ENCODE results near the gene BTBD7.
"Not testable (repeated sequence)": the region's sequence is repeated elsewhere in the genome, so short reads cannot be mapped to it uniquely, and the experiment has no call there.

BTBD7 gene

DNA sequence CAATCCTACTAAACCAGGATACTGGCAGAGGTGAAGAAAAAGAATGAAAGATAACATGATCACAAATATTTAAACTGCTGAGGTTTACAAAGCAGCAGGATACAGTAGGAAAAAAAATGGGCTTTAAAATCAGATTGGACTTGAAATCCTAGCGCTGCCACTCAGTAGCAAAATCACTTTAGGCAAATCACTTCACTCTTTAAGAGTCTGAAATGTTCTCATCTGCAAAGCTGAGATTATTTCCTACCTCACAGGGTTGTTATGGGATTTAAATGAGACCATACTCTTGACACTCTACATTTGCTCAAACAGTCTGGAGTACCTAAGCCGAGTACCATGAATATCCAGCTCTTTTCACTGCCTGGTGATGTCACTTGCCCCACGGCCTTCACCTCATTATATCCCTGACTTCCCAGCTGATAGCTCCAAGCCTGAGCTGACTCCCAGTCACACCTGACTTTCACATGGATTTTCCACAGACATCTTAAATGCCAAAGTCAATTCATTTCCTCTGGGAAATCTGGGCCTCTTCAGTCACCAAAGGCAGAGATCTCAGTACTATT is 65.6 kb downstream of the BTBD7 start:
- H3K4me3 ChIP-seq (ENCODE audit: low read length) = no peak overlapping the region
- H3K4me1 ChIP-seq (ENCODE audit: control insufficient read depth, low read depth, low read length) = no peaks in the 10 kb centered on the region

GRCh38 chr14:93266127-93266526 is 66.7 kb downstream of the BTBD7 start:
- Histone ChIP-seq H3K36me3 (ENCODE audit: control insufficient read depth, low read depth, low read length) (peaks cover 15% of the 10 kb centered on the region), H3K27ac (ENCODE audit: low read length) (no peak overlapping the region), H3K27me3 (ENCODE audit: control insufficient read depth, insufficient read depth, low read length) (no peaks in the 10 kb centered on the region), H3K4me3 (ENCODE audit: low read length) (no peak overlapping the region), H3K9me3 (ENCODE audit: control insufficient read depth, low read depth, low read length) (no peaks in the 10 kb centered on the region), H3K9ac (ENCODE audit: low read length) (no peak overlapping the region), H3K4me1 (ENCODE audit: control insufficient read depth, low read depth, low read length) (no peaks in the 10 kb centered on the region)

More for the DNA sequence above, 65.6 kb downstream of the BTBD7 start:
- Histone ChIP-seq H3K27ac (ENCODE audit: low read length) (no peak overlapping the region), H3K27me3 (ENCODE audit: control insufficient read depth, insufficient read depth, low read length) (no peaks in the 10 kb centered on the region), H3K36me3 (ENCODE audit: control insufficient read depth, low read depth, low read length) (peaks cover 15% of the 10 kb centered on the region), H3K9ac (ENCODE audit: low read length) (no peak overlapping the region), H3K9me3 (ENCODE audit: control insufficient read depth, low read depth, low read length) (no peaks in the 10 kb centered on the region)

- Histone ChIP-seq H3K9ac (ENCODE audit: low read length) (no peak overlapping the region), H3K4me1 (ENCODE audit: control insufficient read depth, low read depth, low read length) (no peaks in the 10 kb centered on the region), H3K4me3 (ENCODE audit: low read length) (no peak overlapping the region), H3K36me3 (ENCODE audit: control insufficient read depth, low read depth, low read length) (peaks cover 15% of the 10 kb centered on the region), H3K27ac (ENCODE audit: low read length) (no peak overlapping the region), H3K9me3 (ENCODE audit: control insufficient read depth, low read depth, low read length) (no peaks in the 10 kb centered on the region), H3K27me3 (ENCODE audit: control insufficient read depth, insufficient read depth, low read length) (no peaks in the 10 kb centered on the region)
These were observed 69.4 kb downstream of the BTBD7 start for GRCh38 chr14:93263416-93263815.

- no peak overlapping the region for H3K27ac ChIP-seq (ENCODE audit: low read length)
- H3K4me1 ChIP-seq (ENCODE audit: control insufficient read depth, low read depth, low read length) = no peaks in the 10 kb centered on the region
- H3K9me3 ChIP-seq (ENCODE audit: control insufficient read depth, low read depth, low read length) = no peaks in the 10 kb centered on the region
- H3K4me3 ChIP-seq (ENCODE audit: low read length) = no peak overlapping the region
- no peaks in the 10 kb centered on the region for H3K27me3 ChIP-seq (ENCODE audit: control insufficient read depth, insufficient read depth, low read length)
- H3K9ac ChIP-seq (ENCODE audit: low read length) = no peak overlapping the region
- H3K36me3 ChIP-seq (ENCODE audit: control insufficient read depth, low read depth, low read length) = peaks cover 15% of the 10 kb centered on the region
These were observed 70.4 kb downstream of the BTBD7 start for GRCh38 chr14:93262446-93262845.

GRCh38 chr14:93249128-93249831 is 83.6 kb downstream of the BTBD7 start:
- Histone ChIP-seq H3K9me3 (ENCODE audit: control insufficient read depth, low read depth, low read length) (no peaks in the 10 kb centered on the region), H3K4me3 (ENCODE audit: low read length) (no peak overlapping the region), H3K27ac (ENCODE audit: low read length) (no peak overlapping the region), H3K4me1 (ENCODE audit: control insufficient read depth, low read depth, low read length) (no peaks in the 10 kb centered on the region), H3K9ac (ENCODE audit: low read length) (no peak overlapping the region), H3K36me3 (ENCODE audit: control insufficient read depth, low read depth, low read length) (peaks cover 37% of the 10 kb centered on the region), H3K27me3 (ENCODE audit: control insufficient read depth, insufficient read depth, low read length) (no peaks in the 10 kb centered on the region)

DNA sequence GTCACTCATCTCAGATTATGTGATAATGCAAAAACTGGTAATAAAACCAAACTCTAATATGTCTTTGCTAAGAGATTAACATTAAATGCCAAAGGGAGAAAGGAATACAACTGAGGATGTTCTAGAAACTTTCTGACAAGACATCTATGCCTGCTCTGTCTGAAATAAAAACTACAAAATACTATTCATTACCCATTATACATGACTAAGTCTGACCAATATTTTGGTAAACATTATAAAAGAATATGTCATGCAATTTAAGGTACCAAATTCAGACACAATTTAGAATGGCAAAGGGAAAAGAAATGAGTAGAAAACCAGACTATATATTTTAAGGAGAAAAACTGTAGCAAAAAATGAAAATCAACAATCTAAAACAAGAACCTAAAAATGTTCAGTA is 86.3 kb downstream of the BTBD7 start:
- H3K4me3 ChIP-seq (ENCODE audit: low read length) = no peak overlapping the region
- no peak overlapping the region for H3K27ac ChIP-seq (ENCODE audit: low read length)
- no peaks in the 10 kb centered on the region for H3K9me3 ChIP-seq (ENCODE audit: control insufficient read depth, low read depth, low read length)
- no peak overlapping the region for H3K9ac ChIP-seq (ENCODE audit: low read length)
- H3K27me3 ChIP-seq (ENCODE audit: control insufficient read depth, insufficient read depth, low read length) = no peaks in the 10 kb centered on the region
- H3K36me3 ChIP-seq (ENCODE audit: control insufficient read depth, low read depth, low read length) = peaks cover 52% of the 10 kb centered on the region
- H3K4me1 ChIP-seq (ENCODE audit: control insufficient read depth, low read depth, low read length) = no peaks in the 10 kb centered on the region

DNA sequence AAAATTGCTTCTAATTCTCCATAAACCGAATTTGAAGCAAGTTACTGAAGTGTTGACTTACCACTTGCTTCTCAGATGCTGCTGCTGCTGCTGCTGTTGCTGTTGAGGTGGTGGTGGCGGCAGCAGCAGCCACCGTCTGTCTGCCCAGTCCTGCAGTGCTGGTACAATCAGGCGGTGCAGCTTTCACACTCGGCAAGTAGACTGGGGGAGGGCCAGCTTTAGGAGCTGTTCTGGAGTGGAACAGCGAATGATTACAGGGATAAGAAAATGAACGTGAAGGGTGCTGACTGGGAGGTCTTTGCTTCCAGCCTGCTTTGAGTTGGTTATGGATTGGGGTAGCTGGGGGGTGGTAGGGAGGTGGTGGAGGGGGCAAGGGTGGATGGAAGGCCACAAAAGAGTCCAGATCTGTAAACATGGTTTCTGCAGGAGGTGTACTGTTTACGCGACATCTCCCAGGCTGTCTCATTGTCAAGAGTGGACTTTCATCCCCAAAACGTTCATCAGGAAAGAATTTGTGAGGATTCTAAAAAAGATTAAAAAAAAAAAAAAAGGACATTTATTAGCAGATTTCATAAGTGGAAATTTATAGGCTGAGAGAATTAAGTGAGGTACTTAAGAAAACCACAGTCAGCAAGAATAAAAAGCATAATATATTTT is 86.9 kb downstream of the BTBD7 start:
- Histone ChIP-seq H3K27me3 (ENCODE audit: control insufficient read depth, insufficient read depth, low read length) (no peaks in the 10 kb centered on the region), H3K4me3 (ENCODE audit: low read length) (no peak overlapping the region), H3K9me3 (ENCODE audit: control insufficient read depth, low read depth, low read length) (no peaks in the 10 kb centered on the region), H3K9ac (ENCODE audit: low read length) (no peak overlapping the region), H3K36me3 (ENCODE audit: control insufficient read depth, low read depth, low read length) (peaks cover 47% of the 10 kb centered on the region), H3K27ac (ENCODE audit: low read length) (no peak overlapping the region), H3K4me1 (ENCODE audit: control insufficient read depth, low read depth, low read length) (no peaks in the 10 kb centered on the region)

- Histone ChIP-seq H3K36me3 (ENCODE audit: control insufficient read depth, low read depth, low read length) (peaks cover 27% of the 10 kb centered on the region), H3K27ac (ENCODE audit: low read length) (no peak overlapping the region), H3K4me1 (ENCODE audit: control insufficient read depth, low read depth, low read length) (no peaks in the 10 kb centered on the region), H3K9me3 (ENCODE audit: control insufficient read depth, low read depth, low read length) (no peaks in the 10 kb centered on the region), H3K4me3 (ENCODE audit: low read length) (no peak overlapping the region), H3K9ac (ENCODE audit: low read length) (no peak overlapping the region), H3K27me3 (ENCODE audit: control insufficient read depth, insufficient read depth, low read length) (no peaks in the 10 kb centered on the region)
These were observed 92.2 kb downstream of the BTBD7 start for GRCh38 chr14:93240678-93241000.

DNA sequence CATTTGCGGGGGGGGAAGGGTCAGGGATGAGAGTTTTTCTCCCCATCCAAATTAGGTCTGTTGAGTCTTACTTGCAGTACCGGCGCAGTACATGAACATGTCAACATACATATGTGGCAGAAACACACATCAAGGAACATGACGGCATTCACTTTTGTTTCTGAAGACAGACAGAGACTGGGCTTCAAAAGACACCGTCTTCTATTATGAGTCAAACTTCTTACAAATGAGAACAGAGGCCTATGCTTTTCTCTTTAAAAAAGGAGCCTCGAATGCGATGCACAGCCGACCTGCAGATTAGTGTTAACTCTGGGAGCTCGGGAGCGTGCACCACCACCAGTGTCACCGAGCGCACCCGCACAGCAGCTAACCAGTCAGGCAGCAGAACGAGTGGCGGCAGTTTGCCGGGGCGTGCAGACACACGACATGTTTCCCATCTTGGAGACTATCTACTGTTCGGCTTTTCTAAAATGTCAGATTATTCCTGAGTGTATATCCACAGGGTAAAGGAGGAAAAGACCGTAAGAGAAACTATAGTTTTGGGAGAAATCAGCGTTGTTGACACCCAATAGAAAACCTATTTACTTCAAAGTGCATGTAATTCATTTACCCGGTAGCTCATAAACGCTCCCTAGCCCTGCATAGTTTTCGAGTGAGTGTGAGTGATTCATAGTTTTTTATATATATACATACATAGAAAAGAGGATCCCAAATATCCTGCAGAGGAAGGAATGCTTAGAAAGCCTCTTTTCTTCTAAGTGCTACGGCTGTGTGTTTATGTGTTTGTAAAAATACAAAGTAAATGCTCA is 92.8 kb downstream of the BTBD7 start:
- Histone ChIP-seq H3K4me3 (ENCODE audit: low read length) (no peak overlapping the region), H3K27ac (ENCODE audit: low read length) (no peak overlapping the region), H3K9me3 (ENCODE audit: control insufficient read depth, low read depth, low read length) (no peaks in the 10 kb centered on the region), H3K27me3 (ENCODE audit: control insufficient read depth, insufficient read depth, low read length) (no peaks in the 10 kb centered on the region), H3K4me1 (ENCODE audit: control insufficient read depth, low read depth, low read length) (no peaks in the 10 kb centered on the region), H3K9ac (ENCODE audit: low read length) (no peak overlapping the region), H3K36me3 (ENCODE audit: control insufficient read depth, low read depth, low read length) (peaks cover 25% of the 10 kb centered on the region)

GRCh38 chr14:93234798-93235197 is 98.0 kb downstream of the BTBD7 start:
- Histone ChIP-seq H3K9ac (ENCODE audit: low read length) (no peak overlapping the region), H3K9me3 (ENCODE audit: control insufficient read depth, low read depth, low read length) (no peaks in the 10 kb centered on the region), H3K4me3 (ENCODE audit: low read length) (no peak overlapping the region), H3K36me3 (ENCODE audit: control insufficient read depth, low read depth, low read length) (no peaks in the 10 kb centered on the region), H3K4me1 (ENCODE audit: control insufficient read depth, low read depth, low read length) (no peaks in the 10 kb centered on the region), H3K27me3 (ENCODE audit: control insufficient read depth, insufficient read depth, low read length) (no peaks in the 10 kb centered on the region), H3K27ac (ENCODE audit: low read length) (no peak overlapping the region)

- not testable (repeated sequence) for H3K27ac ChIP-seq (ENCODE audit: low read length); H3K4me1 ChIP-seq (ENCODE audit: control insufficient read depth, low read depth, low read length); H3K27me3 ChIP-seq (ENCODE audit: control insufficient read depth, insufficient read depth, low read length); H3K9ac ChIP-seq (ENCODE audit: low read length); H3K4me3 ChIP-seq (ENCODE audit: low read length); H3K9me3 ChIP-seq (ENCODE audit: control insufficient read depth, low read depth, low read length)
- peaks cover 10% of the 10 kb centered on the region for H3K36me3 ChIP-seq (ENCODE audit: control insufficient read depth, low read depth, low read length)
These were observed 99.8 kb downstream of the BTBD7 start for GRCh38 chr14:93233078-93233477.
